T-helper 2 cell (primary cell): ENCODE results near the gene ALPG.
"Not testable (repeated sequence)": the region's sequence is repeated elsewhere in the genome, so short reads cannot be mapped to it uniquely, and the experiment has no call there.

Experiments used
- DNase-seq, 5 experiments: peaks; one replicate each; pipeline versions ENCODE4 v3.0.0 to v3.0.0-alpha.2; 2012 to 2022

The ALPG gene

GRCh38 chr2:232377319-232377718 is 29.3 kb upstream of the ALPG start:
- DNase-seq, result no peak

DNA sequence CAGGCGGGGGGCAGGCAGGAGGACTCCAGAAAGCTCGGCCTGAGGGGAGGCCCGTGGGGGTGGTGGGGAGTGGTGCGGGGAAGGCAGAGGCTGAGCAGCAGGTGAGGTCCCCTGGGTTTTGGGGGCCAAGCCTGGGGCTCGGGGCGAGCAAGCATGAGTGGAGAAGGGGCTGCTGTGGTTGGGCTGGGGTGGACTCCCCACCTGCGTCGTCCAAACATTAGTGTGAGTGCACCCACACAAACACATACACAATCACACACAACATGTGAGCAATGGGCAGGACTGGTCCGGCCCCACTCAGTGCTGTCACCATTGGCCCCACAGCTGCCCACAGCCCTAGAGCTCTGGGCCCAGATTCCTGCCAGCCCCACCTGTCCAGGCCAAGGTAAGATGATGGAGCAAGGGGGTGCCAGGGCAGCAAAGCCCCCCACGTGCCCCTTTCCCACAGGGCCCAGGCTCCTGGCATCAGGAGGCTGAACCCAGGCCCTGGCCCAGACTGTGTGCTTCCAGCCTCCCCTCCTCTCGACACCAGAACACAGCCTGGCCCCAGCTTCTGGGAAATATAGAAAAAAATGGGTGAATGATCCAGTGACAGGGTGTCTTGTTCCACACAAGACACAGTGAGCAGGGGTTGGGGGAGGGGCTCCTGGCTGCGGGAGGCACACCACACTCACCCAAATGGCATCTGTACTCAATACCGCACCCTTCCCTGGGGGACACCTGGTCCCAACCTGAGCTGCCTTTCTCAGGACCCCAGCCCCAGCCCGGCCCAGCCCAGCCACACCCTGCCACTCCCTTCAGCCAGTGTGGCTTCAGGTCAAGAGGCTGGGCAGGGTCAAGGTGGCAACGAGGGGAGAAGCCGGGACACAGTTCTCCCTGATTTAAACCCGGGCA is 28.6 kb upstream of the ALPG start:
- DNase-seq, result no peak

DNA sequence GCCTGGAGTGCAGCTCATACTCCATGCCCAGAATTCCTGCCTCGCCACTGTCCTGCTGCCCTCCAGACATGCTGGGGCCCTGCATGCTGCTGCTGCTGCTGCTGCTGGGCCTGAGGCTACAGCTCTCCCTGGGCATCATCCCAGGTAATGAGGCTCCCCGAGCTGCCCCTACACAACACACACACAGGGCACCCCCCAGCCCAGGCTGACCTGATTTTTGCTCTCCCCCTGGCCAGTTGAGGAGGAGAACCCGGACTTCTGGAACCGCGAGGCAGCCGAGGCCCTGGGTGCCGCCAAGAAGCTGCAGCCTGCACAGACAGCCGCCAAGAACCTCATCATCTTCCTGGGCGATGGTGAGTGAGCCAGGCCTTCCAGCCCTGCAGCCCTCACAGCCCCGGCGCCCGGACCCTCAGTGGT is 27.9 kb upstream of the ALPG start, which contains the start of gene ALPP:
TSS of gene ALPP (plus strand) at position 17 of the 417 bp plus-strand sequence. CDS start at position 69, 52 bp downstream.
- not testable (repeated sequence) for DNase-seq

- DNase-seq, result not testable (repeated sequence)
Measured at GRCh38 chr2:232379610-232380590, 26.7 kb upstream of the ALPG start.

- DNase-seq, result peak in 1 of 5 experiments; percentile 19
Measured at GRCh38 chr2:232381204-232382031, 25.2 kb upstream of the ALPG start.

DNA sequence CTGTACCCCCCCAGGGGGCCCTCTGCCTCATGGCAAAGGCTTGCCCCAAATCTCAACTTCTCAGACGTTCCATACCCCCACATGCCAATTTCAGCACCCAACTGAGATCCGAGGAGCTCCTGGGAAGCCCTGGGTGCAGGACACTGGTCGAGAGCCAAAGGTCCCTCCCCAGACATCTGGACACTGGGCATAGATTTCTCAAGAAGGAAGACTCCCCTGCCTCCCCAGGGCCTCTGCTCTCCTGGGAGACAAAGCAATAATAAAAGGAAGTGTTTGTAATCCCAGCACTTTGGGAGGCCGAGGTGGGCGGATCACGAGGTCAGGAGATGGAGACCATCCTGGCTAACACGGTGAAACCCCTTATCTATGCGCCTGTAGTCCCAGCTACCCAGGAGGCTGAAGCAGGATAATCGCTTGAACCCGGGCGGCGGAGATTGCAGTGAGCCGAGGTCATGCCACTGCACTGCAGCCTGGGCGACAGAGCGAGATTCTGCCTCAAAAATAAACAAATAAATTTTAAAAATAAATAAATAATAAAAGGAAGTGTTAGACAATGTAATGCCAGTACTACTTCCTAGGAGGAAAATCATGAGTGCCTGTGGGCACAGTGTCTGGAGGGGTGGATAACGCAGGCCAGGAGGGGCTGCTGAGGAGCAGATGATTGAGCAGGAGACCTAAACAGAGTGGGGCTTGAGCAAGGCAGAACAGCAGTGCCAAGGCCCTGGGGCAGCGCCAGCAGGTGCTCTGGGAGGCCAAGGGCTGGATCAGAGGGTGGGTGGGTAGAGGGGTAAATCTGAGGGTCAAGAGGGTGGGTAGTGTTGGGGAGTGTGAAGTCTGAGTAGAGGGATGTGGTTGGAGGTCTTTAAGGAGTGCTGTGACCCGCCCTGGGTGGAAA is 24.1 kb upstream of the ALPG start:
- no peak for DNase-seq

- DNase-seq, result no peak
Measured at GRCh38 chr2:232384466-232384865, 22.2 kb upstream of the ALPG start.

DNA sequence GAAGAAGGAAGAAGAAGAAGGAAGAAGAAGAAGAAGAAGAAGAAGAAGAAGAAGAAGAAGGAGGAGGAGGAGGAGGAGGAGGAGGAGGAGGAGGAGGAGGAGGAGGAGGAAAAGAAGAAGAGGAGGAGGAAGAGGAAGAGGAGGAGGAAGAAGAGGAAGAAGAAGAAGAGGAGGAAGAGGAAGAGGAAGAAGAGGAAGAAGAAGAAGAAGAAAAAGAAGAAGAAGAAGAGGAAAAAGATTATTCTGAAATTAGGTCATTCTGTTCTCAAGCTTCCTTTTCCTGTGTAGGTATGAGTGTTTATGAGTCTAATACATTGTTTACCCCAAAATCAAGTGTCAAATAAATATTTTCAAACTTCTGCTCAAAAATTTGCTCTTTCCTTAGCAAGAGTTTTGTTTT is 21.6 kb upstream of the ALPG start:
- DNase-seq, result not testable (repeated sequence)

DNA sequence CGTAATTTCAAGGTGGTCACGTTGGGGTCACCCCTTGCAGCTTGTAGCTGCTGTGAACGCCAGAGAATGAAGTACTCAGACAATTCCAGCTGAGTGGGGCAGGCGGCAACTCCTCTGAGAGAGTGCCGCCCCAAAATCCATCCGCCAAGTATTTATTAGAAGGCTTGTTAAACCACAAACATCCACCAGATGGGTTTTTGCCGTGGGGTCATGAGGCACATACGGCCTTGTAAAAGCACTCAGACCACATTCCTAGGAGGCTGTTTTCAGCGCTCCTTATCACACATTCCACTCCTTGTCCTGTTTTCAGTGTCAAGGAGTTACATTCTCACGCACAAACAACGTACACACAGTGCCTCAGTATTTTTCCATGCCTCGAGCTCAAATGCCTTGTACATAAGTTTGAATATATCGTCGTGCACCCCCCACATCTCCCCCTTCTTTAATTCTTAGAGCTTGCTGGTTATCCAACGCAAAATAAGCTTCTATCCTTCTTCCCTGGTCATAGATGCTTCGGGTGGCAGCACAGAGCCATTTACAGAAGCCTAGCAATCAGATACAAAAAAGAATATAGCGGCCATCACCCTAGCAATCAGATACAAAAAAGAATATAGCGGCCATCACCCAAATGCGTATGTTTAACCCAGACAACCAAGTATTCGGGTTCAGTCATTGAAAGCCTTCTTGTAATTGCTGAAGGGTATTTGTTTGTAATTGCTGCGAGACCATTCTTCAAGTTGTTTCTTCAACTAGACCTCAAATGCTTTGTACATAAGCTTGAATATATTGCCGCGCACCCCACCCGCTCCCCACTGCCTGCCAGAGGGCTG is 20.8 kb upstream of the ALPG start:
- DNase-seq, result no peak

DNA sequence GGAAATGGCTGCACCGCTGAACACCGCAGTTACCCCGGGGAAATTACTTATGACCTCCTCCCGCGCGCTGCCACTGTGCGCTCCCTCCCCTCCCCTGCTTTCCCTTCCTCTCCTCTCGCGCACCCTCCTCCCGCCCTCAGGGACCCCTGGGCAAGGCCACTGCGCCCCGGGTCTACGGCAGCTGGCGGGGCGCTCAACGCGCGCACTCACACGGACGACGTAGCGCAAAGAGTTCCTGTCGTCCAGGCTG is 20.2 kb upstream of the ALPG start:
- no peak for DNase-seq

DNA sequence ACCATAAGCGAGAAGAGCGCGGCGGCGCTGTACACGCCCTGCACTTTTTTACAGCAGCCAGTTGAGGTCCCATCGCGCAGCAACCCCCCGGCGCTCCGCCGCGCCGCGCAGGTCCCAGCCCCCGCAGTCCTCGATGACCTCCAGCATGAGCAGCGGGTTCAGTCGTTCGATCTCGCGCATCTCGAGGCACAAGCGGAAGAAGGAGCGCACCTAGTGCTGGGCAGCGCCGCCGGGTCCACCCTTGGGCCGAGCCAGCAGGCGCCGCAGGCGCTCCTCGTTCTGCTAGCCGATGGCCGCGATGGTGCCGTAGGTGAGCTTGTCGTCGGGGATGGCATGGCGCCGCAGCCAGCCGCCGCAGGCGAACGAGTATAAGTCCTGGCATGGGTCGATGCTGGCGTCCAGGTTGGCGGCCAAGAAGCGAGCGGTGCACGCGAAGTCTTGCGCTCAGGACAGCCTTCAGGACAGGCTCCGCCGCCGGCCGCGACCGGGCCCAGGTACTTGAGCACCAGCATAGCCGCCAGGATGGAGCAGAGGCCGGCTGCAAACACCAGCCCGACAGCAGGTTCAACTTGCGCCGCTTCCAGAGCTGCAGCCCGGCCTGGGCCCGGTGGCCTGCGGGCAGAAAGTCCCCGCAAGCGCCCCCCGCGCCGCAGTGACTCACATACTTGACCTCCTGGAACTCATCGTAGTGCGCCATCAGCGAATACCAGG is 19.7 kb upstream of the ALPG start:
- DNase-seq, result no peak

- DNase-seq, result no peak
Measured at GRCh38 chr2:232387451-232388171, 19.0 kb upstream of the ALPG start.

DNA sequence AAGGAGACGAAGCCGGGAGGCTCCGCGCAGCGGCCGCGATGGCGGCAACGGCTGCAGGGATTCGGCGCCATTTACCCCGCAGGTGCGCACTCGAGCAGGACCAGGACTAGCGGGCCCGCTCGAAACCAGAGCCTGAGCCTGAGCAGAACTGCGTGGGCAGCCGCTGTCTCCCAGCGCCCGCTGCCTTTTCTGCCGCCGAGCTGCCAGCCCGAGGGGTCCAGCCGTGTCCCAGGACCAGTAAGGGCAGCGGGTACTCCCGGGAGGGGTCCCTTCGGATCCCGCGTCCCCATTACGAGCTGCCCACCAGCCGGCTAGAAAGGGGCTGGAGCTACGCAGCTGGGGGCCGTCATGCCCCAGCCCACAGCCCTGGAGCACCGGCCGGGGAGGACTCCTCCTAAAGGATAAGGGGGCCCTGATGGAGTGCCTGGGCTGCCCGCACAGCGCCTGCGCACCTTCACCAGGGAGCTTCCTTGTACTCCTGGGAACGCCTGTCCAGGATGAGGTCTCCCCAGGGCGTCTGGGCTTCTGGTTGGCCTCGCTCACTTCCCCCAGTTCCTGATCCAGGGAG is 18.2 kb upstream of the ALPG start:
- no peak for DNase-seq

DNA sequence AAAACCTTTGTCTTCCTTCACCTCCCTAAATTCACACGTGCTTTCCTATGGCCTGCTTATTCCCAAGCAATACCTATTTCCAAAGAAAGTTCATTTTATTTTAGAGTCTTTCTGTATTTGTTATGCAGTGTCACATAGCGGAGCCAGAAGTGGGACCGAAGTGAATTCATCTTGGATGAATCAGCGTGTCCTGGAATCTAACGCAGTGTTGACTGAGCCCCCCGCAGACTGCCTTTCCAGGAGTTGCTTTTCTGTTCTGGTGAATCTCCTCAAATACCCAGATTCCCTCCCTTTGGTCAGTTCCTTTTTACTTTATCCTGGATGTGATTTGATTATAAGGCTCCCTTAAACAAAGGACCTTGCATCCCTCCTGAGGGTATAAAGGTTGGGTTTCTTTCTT is 17.3 kb upstream of the ALPG start:
- DNase-seq, result no peak

DNA sequence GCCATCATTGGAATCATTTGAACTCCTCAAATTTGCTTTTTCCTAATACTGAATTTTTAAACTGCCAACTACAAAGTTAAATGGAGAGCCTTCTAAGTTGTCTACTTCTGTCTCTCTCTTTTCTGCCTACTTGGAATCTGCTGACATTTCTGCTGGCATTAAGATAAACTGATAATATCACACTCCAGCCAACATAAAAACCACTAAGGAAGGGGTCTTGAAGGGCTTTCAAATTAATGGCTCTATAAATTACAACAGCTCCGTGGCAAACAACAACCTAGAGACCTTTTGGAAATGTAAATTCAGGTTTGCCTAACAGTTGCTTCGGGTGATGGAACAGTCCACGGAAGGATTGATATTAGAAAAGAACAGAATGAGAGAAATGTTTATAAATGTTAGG is 16.0 kb upstream of the ALPG start:
- DNase-seq, result no peak

GRCh38 chr2:232393556-232393955 is 13.1 kb upstream of the ALPG start:
- DNase-seq, result no peak

DNA sequence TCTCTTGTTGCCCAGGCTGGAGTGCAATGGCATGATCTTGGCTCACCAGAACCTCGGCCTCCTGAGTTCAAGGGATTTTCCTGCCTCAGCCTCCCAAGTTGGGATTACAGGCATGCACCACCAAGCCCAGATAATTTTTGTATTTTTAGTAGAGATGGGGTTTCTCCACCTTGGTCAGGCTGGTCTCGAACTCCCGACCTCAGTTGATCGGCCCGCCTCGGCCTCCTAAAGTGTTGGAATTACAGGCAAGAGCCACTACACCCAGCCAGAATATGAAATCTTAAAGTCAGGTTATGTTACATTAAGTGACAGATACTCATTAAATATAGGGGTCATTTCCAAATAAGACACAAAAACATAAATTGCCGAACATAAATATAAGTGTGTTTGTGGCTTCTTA is 12.2 kb upstream of the ALPG start:
- DNase-seq, result not testable (repeated sequence)

- DNase-seq, result no peak
Measured at GRCh38 chr2:232395586-232395985, 11.1 kb upstream of the ALPG start.

DNA sequence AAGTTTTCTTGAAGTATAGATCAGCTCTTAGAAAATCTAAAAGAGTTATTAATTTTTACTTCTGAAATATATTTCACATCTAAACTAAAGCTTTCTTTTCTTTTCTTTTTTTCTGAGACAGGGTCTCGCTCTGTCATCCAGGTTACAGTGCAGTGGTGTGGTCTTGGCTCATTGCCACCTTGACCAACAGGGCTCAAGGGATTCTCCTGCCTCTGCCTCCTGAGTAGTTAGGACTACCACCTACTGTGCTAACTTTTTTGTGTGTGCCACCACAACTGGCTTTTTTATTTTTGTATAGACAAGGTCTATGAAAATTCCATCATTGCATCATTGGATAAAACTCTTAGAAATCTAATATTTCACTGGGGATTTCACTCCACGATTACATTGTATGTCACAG is 10.0 kb upstream of the ALPG start:
- DNase-seq, result no peak
